GM20000 (cell line): ENCODE measurements around the gene ENDOD1.

Experiments used
- DNase-seq: peaks from one replicate; pipeline ENCODE4 v3.0.0; 2012; ENCODE audit warnings: low spot score
- TF ChIP-seq, protein P1 (sequence below): IDR thresholded peaks from 2 replicates; pipeline ENCODE4 v1.5.1; 2012; ENCODE audit warnings: mild to moderate bottlenecking, control low read depth; ENCODE audit errors: extremely low read depth, missing control alignments

ENDOD1 gene

DNA sequence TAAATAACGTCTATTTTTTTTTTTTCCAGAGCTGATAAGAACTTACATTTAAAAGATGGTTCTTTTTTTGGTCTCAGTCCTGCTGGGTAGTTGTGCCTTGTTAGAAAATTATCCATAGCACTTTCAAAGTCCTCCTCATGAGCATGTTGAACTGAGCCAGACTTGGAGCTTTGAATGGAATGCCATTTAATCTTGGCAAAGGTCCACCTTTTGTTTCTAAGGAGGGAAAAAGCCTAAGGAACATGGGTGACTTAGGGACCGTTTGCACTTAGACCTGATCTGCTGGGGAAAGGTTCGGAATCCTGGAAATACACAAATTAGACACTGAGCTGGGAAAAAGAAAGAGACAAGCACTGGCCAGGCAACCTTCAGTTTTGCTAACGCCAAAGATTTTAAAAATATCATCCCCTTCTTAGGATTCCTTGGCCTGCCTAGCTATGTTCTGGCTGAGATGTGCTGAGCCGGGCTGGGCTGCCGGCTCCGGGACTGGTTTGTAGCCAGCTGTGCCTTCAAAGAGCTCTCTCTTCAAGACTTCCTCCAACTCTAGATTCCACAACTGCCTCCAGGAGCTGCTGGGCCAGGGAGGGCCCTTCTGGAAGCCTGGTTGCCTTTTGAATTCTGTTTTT lies 67.4 kb downstream of the ENDOD1 start:
- no peak for DNase-seq
- TF ChIP-seq, protein P1, sequence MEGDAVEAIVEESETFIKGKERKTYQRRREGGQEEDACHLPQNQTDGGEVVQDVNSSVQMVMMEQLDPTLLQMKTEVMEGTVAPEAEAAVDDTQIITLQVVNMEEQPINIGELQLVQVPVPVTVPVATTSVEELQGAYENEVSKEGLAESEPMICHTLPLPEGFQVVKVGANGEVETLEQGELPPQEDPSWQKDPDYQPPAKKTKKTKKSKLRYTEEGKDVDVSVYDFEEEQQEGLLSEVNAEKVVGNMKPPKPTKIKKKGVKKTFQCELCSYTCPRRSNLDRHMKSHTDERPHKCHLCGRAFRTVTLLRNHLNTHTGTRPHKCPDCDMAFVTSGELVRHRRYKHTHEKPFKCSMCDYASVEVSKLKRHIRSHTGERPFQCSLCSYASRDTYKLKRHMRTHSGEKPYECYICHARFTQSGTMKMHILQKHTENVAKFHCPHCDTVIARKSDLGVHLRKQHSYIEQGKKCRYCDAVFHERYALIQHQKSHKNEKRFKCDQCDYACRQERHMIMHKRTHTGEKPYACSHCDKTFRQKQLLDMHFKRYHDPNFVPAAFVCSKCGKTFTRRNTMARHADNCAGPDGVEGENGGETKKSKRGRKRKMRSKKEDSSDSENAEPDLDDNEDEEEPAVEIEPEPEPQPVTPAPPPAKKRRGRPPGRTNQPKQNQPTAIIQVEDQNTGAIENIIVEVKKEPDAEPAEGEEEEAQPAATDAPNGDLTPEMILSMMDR, result no peak

DNA sequence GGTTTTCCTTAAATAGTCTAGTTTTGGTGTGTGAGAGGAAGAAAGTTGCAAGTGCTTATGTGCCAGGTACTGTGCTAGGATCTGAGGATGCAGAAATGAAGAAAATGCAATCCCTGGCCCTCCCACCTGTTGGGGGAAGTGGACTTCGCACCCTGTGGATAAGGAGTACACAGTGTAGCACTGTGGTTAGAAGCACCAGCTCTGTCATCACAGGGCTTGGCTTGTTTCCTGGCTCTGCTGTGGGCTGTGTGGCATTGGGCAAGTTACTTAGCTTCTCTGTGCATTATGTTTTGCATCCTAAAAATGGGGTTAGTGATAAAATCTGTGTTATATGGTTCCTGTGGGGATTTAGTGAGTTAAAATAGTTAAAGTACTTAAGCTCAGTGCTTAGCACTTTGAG lies 68.2 kb downstream of the ENDOD1 start:
- TF ChIP-seq, protein P1, result no peak
- DNase-seq, result no peak

DNA sequence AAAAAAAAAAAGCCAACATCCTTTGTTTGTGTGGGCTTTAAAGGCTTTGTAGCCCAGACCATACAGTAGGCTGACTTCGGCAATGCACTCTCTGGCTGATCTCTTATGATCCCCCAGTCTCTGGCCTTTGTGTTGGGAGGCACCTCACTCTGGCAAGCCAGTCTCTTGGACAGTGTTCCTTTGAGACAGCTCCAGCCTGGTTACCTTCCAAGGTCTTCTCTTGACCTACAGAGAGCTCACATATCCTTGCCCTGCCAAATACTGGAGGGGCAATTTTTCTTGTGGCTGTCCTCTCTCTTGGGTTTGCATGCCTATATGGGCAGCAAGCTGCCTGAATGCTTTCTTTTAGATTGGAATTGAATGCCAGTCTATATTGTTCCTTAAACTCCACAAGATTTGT lies 71.6 kb downstream of the ENDOD1 start:
- TF ChIP-seq, protein P1, result no peak
- DNase-seq, result no peak

DNA sequence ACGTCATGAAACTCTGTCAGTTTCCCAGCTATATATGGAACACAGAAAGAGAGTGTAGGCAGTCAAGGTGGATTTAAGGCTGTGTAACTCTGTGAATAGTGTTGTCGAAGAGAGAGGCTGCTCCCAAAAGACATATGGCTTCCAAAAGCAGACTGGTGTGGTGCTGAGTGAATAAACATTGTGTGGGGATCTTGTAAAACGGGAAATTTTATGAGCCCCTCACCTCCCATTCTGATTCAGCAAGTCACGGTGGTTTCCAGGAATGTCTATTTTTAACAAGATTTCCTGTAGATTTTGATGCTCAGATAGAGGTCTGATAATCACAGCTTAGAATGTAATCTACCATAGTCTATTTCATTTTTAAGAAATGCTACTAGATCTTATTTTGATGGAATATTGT lies 73.5 kb downstream of the ENDOD1 start:
- TF ChIP-seq, protein P1, result no peak
- no peak for DNase-seq

DNA sequence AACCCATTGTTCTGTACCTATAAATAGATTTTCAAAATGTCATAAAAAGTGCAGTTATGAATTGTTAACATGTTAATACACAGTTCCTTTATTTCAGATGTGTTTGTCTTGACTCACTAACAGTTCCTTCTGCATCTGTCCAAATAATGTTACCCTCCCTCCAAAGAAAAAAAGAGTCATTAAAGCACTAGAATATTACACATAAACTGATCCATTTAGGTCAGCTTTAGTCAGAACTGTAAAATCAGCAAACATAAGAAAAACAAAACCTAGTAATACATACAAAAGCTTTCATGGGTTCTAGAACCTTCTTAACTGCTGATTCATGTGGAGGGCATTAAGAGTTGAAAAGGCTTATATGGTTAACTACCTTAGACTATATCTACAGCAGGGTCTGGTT lies 76.0 kb downstream of the ENDOD1 start:
- TF ChIP-seq, protein P1, result no peak
- no peak for DNase-seq

DNA sequence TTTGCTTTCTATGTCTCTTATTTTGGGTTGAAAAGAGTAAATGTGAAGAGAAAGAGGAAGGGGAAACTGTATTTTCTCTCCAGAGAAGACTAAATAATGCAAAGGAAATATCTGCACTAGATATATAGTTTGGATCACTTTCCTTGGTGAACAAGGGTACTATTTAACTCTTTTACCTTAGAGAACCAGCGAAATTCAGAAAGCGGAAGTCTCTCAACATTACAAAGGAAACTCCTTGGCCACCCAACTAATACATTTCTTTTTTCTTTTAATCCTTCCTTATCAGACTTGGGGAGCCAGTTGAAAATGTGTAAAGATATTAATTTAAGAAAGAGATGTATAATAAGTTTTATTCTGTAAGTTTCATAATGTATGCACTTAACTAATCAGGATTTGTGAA lies 77.1 kb downstream of the ENDOD1 start:
- TF ChIP-seq, protein P1, result no peak
- DNase-seq, result no peak

DNA sequence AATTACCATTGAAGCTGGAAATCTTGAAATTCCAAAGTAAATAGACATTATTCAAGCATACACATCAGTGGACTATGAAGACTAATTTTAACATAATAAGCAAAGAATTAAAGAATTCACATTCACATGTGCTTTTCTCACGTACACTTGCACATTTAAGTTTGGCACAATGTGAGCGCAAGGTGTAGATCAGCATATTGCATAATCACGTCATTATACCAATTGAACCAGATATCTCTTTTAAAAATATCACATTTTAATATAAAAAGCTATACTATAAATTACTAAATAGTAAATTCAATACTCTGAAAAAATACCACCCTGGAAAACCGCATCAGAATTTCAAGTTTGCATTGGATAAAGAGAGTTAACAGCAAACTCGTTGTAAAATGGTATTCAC lies 80.6 kb downstream of the ENDOD1 start:
- no peak for DNase-seq
- TF ChIP-seq, protein P1, result no peak
